GM19328 (cell line): ENCODE measurements around the gene TMEM247.
"Not testable (repeated sequence)": the region's sequence is repeated elsewhere in the genome, so short reads cannot be mapped to it uniquely, and the experiment has no call there.

ENCODE experiments used
- ATAC-seq: cut with Tn5 transposase; IDR thresholded peaks from one replicate; pipeline ENCODE4 v1.9.1; 2021; ENCODE audit warnings: mild to moderate bottlenecking, moderate library complexity; ENCODE audit not compliant: unreplicated experiment

Gene TMEM247

DNA sequence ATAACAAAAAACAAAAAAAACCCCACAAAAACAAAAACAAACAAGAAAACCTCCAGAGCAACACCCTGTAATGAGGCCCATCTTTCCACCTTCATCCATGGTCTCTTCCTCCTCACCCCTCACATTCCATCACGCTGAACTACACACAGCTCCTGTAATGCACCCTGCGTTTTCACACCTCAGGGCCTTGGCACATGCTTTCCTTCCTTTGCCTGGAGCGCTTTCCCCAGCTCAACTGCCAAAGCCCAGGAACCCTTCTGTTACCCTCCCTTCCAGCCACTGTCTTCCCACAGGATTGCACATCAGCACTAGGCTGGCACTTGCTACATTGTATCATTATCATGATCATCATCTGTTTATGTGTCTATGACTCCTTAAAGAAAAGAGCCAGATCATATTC, 29.4 kb downstream of the TMEM247 start:
- no peak for ATAC-seq

DNA sequence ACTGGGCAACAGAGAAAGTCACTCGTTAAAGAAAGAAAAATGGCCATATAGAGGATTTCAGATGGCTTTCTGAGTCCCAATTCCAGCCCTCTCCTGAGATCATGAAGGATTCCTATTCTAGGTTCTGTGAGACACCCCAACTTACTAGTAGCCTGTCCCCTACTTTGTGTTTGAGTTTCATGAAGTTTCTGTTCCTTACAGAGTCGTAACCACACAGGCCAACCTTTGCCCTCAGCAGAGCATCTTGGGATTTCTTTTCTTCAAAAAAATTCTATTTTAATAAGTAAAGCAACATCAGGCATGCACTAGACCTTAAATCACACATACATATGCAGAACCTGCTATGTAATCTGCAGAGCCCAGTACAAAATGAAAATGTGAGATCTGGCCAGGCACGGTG, 30.4 kb downstream of the TMEM247 start:
- no peak for ATAC-seq

DNA sequence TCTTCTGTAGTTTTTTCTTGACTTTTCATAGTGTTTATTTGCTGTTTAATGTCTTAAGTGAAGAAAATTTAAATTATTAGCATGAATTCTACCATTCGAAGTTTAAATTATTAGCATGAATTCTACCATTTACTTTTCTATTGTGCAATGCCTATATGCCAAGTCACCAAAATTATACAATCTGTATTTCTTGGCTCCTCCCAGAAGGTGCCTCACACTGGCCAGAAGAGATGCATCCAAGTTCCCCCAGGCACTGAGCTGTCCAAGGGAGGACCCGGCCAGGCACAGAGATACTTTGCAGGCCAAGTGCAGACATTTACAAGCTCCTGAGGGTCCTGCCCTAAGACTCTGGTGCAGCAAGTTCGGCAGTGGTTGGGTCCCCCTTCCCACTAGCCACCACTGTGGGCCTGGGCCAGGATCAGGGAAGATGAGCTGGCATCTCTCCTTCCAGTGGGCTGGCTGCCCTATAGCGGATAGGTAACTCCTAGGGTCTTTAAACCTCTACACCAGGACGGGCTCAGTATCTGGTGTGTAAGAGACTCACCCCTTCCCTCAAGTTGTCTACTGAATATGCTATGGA, 31.3 kb downstream of the TMEM247 start:
- ATAC-seq = no peak

DNA sequence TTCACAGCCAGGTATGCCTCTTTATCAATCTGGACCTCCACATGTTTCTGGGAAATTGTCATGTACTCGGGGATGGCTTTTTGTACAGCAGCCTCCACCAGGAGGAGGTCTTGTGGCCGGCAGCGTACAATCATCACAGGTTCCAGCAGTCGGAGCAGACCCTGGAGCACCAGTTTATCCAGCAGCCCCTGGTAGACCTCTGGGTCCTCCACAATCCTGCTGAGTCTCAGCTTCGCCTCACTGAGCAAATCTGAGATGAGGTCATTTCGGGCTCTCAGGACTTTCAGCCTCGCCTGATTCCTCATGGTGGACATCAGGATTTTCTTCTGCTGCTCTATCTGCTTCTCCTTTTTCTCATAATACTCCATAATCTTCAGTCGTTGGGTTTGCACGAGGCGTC, 32.8 kb downstream of the TMEM247 start:
- ATAC-seq = no peak

DNA sequence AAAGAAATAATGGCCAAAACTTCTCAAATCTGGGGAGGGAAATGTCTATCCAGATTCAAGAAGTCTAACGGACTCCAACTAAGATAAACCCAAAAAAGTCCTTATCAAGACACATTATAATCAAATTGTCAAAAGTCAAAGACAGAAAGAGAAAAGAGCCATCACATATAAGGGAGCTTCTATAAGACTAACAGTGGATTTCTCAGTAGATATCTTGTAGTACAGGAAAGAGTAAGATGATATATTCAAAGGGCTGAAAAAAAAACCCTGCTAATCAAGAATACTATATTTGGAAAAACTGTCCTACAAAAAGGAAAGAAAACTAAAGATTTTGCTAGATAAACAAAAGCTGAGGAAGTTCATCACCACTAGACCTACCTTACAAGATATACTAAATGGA, 35.4 kb downstream of the TMEM247 start:
- no peak for ATAC-seq

DNA sequence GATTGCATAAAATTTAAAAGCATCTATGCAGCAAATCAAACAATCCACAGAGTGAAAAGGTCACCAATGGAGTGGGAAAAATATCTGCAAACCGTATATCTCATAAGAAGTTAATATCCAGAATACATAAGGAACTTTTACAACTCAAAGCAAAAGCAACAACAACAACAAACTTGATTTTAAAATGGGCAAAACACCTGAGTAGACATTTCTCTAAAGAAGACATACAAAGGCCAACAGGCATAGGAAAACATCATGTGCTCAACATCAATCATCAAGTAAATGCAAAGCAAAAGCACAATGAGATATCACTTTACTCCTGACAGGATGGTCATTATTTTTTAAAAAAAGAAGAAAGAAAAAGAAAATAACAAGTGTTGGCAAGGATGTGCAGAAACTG, 38.1 kb downstream of the TMEM247 start:
- no peak for ATAC-seq

DNA sequence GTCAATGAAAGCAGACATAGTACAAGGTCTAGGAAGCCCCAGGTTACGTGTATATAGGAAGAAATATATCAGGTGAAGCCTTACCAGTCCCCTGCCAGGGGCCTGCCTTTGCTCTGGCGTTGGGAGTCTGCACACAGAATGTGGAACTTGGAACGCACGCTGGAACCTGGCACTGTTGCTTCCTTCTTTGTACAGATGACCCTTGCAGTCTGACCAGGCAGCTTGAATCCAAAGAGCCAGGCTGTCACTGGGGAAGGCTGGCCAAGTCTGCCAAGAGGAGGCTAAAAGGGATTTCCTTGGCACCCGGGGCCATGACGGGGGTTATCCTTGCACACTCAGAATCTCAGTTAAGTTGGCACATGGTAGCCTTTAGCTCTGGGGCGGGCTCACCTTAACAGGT, 39.5 kb downstream of the TMEM247 start:
- ATAC-seq = no peak

DNA sequence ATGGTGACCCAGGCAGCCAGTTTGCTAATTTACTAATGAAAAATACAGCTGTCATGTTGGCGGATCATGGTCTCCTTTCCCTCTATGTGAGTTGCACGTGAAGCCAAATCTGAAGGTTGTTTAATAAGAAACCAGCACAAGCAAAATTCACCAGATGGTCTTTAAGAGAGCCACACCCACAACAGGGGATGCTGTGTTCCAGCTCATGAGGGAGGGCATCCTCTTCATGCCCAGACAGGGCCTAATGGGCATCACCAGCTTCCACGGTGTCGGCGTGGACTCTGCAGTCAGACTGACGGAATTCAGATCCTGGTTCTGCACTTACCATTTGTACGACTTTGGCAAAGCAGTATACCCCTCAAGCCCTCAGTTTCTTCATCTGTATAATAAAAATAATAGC, 39.9 kb downstream of the TMEM247 start:
- no peak for ATAC-seq

DNA sequence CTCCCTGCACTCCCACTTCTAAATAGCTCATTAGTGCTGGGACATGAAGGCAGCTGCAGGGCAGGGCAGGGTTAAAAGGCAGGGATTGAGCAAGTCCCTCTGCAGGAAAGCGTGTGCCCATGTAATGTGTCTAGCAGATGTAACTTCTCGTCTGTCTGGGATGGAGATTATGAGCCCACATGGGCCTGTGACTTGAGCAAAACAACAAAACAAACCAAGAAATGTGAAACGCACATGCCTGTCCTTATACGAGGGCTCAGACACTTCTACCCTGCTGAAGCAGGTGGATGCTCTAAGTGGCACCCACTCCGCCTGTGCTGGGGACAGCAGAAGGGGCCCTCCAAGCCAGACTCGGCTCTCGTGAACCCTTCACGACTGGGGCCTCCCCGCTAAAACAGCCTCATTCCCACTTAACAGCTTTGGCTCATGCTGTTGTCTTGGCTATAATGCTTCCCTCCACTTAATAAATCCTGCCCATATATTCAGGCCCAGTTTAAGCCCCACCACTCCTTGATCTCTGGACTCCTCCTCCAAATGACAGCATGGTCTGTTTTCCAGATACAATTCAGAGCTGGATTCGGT, 40.9 kb downstream of the TMEM247 start:
- no peak for ATAC-seq

DNA sequence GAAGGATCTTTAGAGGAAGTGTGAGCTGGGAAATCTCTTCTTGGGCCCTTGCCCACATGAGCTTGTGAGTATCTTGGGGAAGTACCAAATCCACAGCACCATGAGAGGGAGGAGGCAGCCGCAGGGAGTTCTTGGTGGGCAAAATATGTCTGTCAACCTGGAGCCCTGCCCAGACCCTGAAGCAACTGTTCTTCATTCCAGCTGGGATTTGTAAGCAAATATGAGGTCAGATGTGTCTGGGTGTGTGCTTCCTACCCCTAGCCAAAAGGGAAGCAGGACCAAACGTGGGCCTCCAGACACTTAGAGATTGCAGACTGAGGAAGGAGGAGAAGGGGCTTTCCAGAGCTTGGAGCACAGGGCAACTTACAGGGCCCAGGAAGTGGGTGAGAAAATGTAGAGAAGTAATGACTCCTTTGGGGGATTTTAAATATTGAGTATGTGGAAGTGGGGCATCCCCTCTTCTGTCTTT, 41.9 kb downstream of the TMEM247 start:
- ATAC-seq = no peak

DNA sequence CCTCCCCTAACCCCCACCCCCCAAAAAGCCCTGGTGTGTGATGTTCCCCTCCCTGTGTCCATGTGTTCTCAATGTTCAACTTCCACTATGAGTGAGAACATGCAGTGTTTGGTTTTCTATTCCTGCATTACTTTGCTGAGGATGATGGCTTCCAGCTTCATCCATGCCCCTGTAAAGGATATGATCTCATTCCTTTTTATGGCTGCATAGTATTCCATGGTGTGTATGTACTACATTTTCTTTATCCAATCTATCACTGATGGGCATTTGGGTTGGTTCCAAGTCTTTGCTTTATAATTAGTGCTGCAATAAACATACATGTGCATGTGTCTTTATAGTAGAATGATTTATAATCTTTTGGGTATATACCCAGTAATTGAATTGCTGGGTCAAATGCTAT, 43.0 kb downstream of the TMEM247 start:
- ATAC-seq = not testable (repeated sequence)

DNA sequence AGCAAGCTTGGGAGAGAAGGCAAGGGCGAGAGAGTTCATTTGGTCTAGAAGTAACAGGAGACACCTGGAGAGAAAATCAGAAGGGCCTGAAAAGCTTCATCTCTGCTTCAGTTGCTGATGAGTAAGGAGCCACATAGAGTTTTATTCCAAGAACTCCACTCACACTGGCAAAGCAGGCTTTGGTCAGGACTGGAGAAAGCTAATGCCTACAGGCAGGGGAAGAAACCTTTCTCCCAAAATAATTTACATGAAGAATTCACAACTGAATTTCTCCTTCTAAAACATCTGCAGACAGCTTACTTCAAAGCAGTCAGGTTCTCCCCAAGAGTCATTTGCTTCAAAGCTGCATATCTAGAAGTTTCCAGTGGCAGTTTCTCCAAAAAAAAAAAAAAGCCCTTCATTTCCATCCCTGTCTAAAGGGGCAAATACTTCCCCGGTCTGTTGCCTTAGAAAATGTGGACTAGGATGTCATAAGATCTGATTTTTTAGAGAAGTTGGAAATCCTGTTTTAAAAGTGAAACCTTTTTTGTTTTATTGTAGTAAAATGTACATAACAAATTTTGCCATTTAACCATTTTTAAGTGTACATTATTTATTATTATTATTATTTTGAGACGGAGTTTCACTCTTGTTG, 46.3 kb downstream of the TMEM247 start:
- no peak for ATAC-seq

DNA sequence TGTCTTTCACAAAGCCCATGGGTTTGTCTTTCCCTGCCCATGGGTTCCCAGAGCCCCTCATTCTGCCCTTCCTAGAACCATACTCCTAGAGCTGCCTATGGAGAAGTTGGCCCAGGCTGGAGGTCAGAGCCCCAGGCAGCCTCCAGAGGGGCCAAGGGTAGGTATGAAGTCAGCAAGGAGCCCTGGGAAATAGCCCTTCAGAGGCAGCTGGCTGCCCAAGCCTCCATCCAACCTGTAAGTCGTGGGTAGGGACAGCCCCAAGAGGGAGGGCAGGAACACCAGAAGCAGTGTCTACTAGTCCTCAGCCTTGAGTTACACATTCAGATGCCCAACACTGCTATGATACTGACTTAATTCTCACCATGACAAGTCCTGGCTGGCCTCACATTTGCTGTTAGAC, 49.5 kb downstream of the TMEM247 start:
- ATAC-seq = no peak

DNA sequence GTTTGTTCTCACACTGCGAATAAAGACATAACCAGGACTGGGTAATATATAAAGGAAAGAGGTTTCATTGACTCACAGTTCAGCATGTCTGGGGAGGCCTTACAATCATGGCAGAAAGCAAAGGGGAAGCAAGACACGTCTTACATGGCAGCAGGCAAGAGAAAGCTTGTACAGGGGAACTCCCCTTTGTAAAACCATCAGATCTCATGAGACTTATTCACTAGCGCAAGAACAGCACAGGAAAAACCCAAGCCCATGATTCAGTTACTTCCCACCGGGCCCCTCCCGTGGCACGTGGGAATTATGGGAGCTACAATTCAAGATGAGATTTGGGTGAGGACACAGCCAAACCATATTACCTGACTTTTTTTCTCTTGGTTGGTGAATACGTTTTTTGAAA, 51.3 kb downstream of the TMEM247 start:
- ATAC-seq = no peak

DNA sequence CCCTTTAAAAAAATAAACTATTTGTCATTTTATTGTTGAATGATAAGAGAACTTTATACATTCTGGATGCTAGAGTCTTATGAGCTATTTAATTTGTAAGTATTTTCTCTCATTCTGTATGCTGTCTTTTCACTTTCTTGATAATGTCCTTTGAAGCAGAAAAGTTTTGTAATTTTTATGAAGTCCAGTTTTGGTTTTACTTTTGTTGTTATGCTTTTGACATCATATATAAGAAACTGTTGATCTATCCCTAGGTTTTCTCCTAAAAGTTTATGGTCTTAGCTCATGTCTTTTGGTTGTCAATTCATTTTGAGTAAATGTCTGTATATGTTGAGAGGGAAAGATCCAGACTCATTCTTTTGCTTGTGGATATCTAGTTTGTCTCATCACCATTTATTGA, 52.5 kb downstream of the TMEM247 start:
- no peak for ATAC-seq
